NCI-H82 treated with DMSO at 0.1 percent for 48 hours (cell line): ENCODE measurements around the gene MYLK2.
"Not testable (repeated sequence)": the region's sequence is repeated elsewhere in the genome, so short reads cannot be mapped to it uniquely, and the experiment has no call there.

Experiments used
- DNase-seq: peaks from one replicate; lab custom pipeline; 2025; ENCODE audit not compliant: unreplicated experiment; lab: John Stamatoyannopoulos, UW

Gene MYLK2

DNA sequence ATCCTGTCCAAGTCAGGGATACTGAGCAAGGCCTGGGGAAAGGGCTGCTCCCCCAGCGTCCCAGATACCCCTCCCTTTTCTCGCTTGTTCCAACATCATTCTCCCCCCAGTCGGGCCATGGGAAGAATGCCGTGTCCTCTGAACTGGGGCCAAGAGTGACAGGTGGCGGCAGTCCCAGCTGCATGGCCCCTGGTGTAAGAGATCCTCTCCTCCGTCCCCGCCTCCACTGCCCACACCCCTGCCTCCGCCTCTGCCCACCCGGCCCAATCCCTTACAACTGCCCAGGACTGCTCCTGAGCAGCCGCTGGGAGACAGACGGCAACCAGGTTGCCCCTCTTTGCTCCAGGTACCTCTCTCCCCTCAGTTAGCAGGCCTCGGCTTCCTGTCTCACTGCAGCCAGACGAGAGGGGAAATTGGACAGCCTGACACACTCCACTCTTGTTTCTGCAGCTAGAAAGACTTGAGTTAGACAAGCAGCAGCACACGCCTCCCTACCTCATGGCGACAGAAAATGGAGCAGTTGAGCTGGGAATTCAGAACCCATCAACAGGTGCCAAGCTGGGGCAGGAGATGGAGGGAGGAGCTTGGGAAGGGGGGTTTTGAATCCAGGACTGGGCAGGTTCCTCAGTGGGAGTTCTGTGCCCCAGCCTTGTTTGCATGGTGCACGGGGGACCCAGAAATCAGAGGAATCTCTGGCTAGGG is at the start of gene MYLK2:
TSS of gene MYLK2 (plus strand) at position 274 of the 702 bp plus-strand sequence. CDS start at position 499, 225 bp downstream.
- DNase-seq = peak; percentile 22

DNA sequence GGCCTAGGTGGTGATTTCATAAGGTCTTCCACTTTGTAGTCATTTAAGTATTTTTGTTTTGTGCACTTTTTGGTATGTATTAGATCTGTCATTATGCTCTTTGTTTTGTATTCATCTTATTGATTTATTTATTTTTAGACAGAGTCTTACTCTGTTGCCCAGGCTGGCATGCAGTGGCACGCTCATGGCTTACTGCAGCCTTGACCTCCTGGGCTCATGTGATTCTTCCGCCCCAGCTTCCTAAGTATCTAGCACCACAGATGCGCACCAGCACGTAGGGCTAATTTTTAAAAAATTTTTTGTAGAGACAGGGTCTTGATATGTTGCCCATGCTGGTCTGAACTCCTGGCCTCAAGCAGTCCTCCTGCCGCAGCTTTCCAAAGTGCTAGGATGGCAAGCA is 49.5 kb upstream of the MYLK2 start:
- DNase-seq = no peak

DNA sequence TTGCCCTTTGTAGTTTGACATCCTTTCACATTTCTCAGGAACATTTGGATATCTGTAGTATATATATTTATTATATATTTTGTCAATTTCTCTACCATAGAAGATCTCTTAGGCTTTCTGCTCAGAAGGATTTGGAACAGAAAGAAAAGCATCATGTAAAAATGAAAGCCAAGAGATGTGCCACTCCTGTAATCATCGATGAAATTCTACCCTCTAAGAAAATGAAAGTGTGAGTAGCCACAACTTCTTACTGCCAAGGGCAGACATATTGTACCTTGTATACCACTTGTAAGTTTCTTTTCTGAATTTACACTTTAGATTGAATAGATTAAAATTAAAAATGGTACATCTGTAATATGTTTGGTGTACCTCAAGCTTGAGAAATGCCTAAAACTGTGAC is 48.9 kb upstream of the MYLK2 start:
- no peak for DNase-seq

DNA sequence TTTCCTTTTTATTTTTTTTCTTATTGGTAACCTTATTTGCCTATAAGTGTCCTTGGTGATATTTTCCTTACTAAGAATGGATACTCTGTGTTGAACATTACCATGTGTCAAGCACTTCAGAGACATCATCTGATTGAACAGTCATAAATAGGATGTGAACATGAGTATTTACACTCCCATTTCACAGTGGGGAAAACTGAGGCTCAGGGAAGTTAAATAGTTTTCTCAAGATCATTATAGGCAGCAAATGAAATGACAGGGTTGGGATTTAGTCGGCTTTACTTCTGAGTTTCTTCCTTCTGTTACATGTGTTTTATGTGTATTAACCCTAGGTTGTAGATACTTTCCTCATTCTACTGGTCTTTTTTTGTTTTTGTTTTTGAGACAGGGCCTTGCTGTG is 44.7 kb upstream of the MYLK2 start:
- no peak for DNase-seq

DNA sequence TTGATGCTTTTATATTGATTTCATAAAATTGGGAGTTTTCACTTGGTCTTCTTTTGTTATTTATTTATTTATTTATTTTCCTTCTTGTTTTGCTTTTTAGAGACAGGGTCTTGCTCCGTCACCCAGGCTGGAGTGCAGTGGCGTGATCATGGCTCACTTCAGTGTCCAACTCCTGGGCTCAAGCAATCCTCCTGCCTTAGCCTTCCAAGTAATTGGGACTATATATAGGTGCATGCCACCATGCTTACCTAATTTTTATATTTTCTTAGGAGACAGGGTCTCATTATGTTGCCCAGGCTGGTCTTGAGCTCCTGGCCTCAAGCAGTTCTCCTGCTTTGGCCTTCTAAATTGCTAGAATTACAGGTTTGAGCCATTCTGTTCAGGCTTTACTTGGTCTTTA is 38.3 kb upstream of the MYLK2 start:
- DNase-seq = no peak

DNA sequence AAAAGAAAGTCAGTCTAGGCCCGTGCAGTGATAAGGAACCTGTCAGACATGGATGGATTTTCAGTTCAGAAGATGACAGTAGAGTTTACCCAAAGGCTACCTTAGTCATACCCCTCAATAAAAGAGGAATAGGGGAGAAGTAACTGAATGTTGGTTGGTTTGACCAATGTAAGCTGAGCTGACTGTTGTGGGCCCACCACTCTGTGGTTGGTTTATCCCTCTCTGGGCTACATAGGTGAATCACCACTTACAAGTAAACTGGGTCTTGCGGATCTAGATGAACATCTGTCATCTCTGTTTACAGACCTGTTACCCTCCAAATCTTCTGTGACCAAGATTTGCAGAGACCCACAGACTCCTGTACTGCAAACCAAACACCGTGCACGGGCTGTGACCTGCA is 37.2 kb upstream of the MYLK2 start:
- DNase-seq = no peak

DNA sequence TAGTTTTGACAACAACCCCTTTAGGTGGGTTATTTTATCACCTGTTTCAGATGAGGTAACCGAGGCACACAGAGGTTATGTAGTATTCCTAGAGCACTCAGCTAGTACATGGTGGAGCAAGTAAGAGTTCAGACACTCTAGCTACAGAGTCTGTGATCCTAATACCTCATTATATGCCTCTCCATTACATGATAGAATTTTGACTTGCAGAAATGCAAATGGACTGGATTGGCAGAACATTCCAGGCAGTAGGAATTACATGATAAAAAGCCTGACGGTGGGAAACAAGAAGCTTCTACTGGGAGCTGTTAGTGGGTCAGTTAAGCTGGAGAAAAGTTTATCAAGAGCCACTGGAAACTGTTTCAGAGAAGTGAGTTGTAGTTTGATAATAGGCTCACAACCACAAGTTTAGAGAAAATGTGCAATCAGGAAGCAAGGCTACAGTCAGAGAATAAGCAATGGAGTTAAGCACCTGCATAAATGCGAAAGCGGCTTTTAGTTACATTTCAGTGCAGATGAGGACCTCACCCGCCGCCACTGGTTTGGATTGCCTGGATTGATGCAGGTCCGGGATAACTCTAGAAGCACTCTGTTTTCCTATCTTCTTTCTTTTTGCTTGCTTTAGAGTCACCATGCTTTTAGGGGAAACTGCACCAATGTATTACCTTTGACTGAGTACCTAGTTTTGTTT is 34.7 kb upstream of the MYLK2 start:
- no peak for DNase-seq

DNA sequence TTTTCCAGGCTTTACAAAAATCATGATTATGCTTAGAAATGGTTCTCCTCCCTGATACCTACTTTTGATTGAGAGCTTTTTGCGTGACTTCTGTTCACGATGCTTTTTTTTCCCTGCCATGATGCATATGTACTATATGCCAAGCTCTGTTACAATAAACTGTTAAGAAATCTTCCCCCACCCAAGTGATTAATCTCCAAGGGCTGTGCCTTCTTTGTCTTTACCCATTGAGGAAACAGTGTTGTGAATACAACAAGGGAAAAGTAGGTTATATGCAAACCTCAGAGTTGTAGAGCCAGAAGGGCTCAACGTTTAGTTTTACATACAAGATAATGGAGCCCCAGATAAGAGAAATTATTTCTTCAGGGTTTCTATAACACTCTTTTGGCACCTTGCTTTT is 34.1 kb upstream of the MYLK2 start:
- no peak for DNase-seq

DNA sequence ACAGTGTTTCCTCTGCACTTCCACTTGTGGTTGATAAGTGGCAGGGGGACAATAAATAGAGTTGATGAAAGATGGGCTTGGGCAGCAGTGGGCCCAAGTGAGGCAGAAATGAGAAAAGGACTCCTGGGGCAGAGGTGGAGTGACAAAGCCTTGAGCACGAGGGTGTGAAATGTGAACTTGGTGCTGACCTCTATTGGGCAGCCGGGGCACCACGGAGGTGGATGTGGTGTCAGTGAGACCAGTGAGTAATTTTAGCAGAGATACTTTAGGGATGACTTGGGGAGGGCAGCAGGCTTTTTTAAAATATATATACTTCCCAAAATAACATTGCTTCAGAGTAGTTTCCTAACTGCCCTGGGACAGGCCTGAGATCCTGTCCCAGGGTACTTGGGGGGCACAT is 30.6 kb upstream of the MYLK2 start:
- DNase-seq = no peak

DNA sequence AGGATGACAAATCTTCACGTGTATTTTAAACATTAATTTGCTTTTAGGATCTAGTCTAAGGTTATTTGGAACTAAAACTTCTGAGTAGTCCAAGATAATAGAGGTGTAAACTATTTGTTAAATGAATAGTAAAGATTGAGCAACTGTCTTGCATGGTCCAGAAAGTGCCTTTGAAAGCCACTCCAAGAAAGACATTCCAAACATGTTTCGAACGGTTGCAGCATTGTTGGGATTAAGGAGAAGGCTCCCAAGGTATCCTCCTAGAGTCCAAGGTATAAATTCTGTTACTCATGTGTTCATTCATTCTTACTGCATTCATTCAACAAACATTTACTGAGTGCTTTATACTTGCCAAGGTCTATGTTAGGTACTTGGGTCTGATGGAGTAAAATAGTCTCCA is 28.8 kb upstream of the MYLK2 start:
- no peak for DNase-seq

DNA sequence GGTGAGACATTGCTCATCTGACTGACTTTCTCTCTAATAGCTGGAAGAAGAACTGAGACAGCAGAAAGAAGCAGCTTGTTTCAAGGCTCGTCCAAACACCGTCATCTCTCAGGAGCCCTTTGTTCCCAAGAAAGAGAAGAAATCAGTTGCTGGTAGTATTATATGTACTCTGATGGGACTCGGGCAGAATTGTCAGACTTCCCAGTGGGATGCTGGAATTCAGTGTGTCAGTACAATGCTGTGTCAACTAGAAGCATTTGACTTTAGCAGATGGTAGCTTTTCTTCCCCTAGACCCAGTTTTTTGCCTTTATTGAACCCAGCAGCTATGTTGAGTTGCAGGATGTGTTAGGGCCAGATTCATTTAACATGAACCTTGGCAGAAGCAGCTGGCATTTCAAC is 21.8 kb upstream of the MYLK2 start:
- DNase-seq = no peak

DNA sequence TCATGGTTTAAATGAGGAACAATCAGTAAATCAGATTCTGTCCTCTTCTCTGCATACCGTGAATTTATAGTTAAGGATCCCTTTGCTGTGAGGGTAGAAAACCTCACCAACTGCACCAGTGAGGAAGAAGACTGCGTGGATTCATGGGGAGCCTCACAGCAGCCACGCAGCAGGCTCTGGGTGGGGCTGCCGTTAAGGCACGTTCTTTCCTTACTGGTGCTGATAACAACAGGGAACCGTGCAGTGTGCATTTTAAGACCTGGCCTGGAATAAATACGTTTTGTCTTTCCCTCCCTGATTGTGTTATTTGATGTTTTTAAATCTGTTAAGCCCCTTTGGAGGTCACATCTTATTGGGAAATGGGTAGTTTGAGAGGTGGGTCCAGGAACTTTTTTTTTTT is 17.6 kb upstream of the MYLK2 start:
- DNase-seq = no peak

DNA sequence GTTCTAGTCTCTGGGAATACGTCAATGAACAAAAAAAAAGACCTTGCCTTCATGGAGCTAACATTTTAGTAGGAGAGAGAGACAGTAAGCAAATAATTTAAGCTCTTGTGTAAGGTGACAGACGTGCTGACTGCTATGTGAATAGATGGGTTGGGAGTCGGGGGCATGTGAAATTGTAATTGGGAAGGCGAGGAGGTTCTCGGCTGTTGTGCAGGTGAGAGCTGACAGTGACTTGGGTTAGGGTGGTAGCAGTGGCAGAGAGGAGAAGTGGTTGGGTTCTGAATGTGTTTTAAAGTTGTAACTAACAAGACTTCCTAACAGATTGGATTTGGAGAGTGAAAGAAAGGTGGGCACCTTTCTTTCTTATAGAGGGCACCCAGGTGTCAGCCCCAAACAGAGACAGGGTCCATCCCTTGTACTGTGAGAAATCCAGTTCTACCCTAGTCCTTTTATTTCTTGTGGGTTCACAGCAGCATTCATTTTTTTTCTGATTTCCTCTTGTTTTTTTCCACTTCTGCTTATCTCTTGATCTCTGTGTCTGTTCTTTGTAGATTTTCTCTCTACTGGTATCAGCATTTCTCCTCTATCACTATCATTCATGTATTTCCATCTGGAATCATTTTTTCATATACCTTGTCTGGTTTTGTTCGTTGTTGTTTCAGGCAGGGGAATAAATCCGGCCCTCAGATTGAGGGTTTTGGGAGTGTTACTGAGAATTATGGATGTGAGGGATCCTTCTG is 15.4 kb upstream of the MYLK2 start:
- no peak for DNase-seq

DNA sequence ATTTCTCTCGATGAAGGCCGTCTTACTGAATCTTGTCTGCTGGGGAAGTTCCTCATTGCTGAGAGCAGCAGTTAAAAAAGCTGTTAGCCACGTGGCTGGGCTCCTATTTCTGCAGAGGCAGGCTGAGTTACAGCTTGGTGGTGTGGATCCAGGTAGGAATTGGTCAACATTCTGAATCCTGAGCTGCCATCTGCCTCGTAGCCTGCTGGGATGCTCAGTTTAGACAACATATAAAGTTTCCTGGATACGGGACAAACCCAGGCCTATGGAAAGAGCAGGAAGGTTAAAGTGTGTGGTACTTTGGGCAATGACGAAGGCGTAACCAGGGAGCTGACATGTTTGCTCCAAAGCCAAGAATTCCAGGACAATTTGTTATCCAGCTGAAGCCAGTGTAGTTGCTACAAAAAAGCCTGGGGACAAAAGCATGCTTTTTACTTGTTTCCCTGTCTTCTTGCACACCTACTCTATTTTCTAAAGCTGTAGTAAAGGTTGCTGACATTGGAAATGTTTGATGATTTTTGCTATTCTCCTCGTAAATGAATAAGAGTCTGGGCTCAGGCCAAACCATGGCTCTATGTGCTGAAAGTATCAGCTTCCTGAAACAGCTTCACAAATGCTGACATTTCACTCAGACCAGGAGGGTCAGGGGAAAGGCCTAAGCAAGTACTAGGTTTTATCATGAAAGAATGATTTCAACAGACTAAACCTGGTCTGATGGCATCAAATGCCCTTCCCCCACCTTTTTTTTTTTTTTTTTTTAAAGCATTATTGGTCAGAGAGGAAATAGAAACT is 12.4 kb upstream of the MYLK2 start:
- no peak for DNase-seq

DNA sequence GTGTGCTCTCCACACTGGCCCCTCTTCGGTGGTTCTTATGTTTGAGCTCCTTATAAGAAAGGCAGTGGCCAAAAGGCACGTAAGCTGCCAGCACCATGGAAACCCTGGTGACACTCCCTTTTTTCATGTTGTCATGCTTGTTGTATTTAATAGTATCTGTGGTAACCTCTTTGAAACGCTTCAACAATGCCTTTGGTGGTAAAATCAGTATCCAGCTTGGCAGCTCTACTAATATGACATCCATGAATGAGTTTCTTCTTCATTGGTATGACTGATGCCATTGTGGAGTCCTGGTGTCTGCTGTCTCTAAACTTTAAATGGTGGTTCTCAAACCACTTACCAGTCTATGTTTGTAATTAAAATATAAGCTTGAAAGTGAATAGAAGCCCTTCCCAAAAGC is 10.7 kb upstream of the MYLK2 start:
- no peak for DNase-seq

DNA sequence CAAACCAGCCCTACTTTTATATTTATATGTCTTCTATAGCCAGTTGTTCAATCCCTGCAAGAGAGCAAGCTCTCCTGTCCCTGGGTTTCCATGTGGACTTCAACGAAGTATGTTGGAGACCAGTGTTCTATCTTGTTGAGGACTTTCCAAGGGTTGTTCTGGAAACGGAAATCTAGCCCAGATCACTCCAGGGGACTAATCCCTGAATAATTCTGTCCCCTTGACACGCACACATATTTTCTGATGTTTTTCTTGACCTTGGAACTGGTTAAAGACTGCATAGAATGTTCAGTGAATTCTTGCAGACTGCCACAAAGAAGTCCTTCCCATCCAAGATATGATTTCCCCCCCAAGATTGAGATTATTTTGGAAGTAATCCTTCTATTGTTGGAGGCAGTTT is 9.5 kb upstream of the MYLK2 start:
- no peak for DNase-seq

DNA sequence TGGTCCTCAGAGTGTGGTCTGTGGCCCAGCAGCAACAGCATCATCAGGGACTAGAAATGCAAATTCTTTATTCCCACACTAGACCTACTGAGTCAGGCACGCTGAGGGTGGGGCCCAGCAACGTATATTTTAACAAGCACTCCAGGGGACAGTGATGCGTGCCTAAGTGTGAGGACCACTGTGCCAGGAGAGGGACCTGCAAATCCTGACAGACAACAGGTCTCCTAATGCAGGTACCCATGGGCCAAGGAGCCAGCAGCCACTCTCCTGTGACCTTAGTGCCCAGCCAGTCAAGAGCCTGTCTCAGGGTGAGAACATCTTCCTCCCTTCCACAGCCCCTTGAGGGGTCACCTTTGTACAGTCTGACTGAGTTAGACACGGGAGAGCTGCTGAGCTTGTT is 8.0 kb upstream of the MYLK2 start:
- no peak for DNase-seq

DNA sequence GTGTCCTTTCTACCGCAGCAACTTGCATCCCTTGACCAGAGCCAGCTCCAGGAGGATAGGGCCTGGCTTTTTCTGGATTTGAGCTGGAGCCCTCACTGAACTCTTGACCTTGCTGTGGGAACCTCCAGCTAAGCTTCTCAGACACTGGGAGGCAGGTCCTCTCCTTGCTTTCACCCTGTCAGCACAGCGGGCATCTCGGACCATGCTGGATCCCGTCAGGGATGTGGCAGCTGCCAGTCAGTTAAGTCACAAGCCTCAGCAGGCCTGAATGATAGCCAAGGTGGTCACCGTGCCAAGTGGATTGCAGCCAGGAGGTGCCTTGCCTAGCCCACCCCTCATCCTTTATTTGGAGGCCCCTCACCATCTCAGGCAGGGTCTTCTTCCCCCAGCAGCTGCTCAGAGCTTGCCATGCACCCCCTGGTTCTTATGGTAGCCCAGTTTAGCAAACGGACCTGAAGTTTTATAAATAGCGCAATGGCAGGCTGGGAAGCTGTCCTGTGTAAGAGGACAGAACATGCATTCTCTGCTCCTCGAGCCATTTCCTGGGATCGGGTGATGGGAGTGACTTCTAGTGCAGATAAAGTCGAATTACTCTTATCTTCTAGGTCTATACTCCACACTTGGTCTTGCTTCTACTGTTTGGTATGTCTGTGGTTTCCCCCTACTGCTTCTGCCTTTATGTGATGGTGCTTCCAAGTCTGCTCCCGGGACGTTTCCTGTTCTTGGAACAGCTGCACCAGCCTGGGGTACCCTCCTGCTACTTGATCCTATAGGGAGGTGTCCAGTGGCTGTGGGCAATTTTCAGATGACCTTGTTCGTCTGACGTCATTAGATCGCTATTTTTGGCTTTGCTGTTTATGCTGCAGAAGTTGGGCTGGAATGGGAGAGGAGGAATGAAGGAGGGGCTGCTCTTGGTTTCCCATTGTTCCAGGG is 7.1 kb upstream of the MYLK2 start:
- no peak for DNase-seq

DNA sequence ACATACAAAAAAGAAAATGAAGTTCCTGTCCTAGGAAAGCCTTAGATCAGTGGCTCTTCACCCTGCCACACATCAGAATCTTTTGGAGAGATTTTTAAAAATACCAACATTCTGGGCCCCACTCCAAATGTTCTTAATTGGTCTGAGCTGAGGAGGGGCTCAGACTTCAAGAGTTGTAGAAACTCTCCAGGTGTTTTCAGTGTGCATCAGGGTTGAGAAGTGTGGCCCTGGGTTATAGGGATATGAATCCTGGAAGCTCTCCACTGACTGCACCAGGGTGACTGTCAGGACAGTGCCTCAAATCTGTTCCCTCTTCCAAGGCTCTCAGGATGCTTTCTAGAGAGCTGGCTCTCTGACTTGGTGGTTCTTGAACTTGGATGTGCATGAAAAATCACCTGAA is 5.5 kb upstream of the MYLK2 start:
- no peak for DNase-seq

DNA sequence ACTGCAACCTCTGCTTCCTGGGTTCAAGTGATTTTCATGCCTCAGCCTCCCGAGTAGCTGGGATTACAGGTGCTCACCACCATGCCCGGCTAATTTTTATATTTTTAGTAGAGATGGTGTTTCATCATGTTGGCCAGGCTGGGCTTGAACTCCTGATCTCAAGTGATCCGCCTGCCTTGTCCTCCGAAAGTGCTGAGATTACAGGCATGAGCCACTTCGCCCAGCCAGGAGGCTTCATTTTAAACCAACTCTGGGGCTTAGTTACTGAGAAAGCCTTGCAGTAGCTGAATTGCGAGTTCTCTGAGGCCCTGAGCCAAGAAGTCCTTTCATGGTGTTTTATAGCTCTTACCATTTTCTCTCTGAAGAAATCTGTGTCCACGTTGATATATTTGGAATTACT is 5.0 kb upstream of the MYLK2 start:
- not testable (repeated sequence) for DNase-seq
